HFF-Myc (cell line): ENCODE measurements around the gene ZNF469.
A peak's percentile ranks its signal among the peaks of the same experiment; 100 is the strongest.

Experiments
- DNase-seq: peaks from one replicate; pipeline ENCODE4 v3.0.0-alpha.2; 2011; ENCODE audit warnings: low read depth; ENCODE audit errors: extremely low read depth
- H3K4me3 ChIP-seq: replicated peaks from 2 replicates; pipeline ENCODE4 v1.5.1; 2011; ENCODE audit warnings: low read depth, mild to moderate bottlenecking, control low read depth, low read length
- CTCF ChIP-seq: IDR thresholded peaks from 2 replicates; pipeline ENCODE4 v1.5.1; 2012; ENCODE audit warnings: mild to moderate bottlenecking, low read depth, low read length, control low read depth; ENCODE audit errors: missing control alignments

The ZNF469 gene

GRCh38 chr16:88404769-88405168 is 22.0 kb downstream of the ZNF469 start:
- no peak for TF ChIP-seq CTCF
- H3K4me3 ChIP-seq, result no peak overlapping the region
- no peak for DNase-seq

- H3K4me3 ChIP-seq, result no peak overlapping the region
- TF ChIP-seq CTCF, result no peak
- peak; percentile 41 for DNase-seq
Measured at GRCh38 chr16:88405216-88406060, 22.7 kb downstream of the ZNF469 start.

- TF ChIP-seq CTCF, result no peak
- DNase-seq, result no peak
- no peak overlapping the region for H3K4me3 ChIP-seq
Measured at GRCh38 chr16:88406096-88407041, 23.6 kb downstream of the ZNF469 start.

GRCh38 chr16:88407042-88407420 is 24.3 kb downstream of the ZNF469 start:
- DNase-seq, result no peak
- no peak for TF ChIP-seq CTCF
- H3K4me3 ChIP-seq, result no peak overlapping the region

GRCh38 chr16:88407807-88408206 is 25.0 kb downstream of the ZNF469 start:
- TF ChIP-seq CTCF, result no peak
- H3K4me3 ChIP-seq, result no peak overlapping the region
- DNase-seq, result no peak

- TF ChIP-seq CTCF, result no peak
- DNase-seq, result no peak
- H3K4me3 ChIP-seq, result no peak overlapping the region
Measured at GRCh38 chr16:88408561-88409142, 25.9 kb downstream of the ZNF469 start.
